K562 (cell line): ENCODE results near the gene VPS13C. TPM values are rescaled to one million over a fixed set of nuclear protein-coding genes. Genes with fewer than 3 reads are reported as not detected.

Experiments used
- C11orf30 ChIP-seq: fragments of 450-650 bp; IDR thresholded peaks from 2 replicates; pipeline ENCODE4 v1.6.1; 2016; ENCODE audit warnings: low read depth, mild to moderate bottlenecking
- CHD2 ChIP-seq: IDR thresholded peaks from 2 replicates; pipeline ENCODE4 v1.6.1; 2011; ENCODE audit warnings: low read depth, low read length
- CHD4 ChIP-seq: fragments of 200-600 bp; sonication (generic); IDR thresholded peaks from 3 replicates; pipeline ENCODE4 v1.6.1; 2012; ENCODE audit warnings: low read depth, mild to moderate bottlenecking, mixed read lengths, low read length, inconsistent platforms; ENCODE audit not compliant: insufficient read depth, insufficient replicate concordance, poor library complexity, severe bottlenecking
- E2F3 ChIP-seq: fragments of 250-450 bp; sonication (Bioruptor Pico); IDR thresholded peaks from 2 replicates; pipeline ENCODE4 v1.4.0; 2020; ENCODE audit warnings: mild to moderate bottlenecking
- FIP1L1 ChIP-seq: fragments of 200-400 bp; formaldehyde crosslinking; IDR thresholded peaks from 2 replicates; pipeline ENCODE4 v1.6.1; 2018; ENCODE audit warnings: mild to moderate bottlenecking, low read depth, low read length; ENCODE audit not compliant: poor library complexity, severe bottlenecking
- FOXK1 ChIP-seq: sonication (generic); formaldehyde crosslinking; IDR thresholded peaks from 2 replicates; pipeline ENCODE4 v1.8.0; 2022; ENCODE audit warnings: missing genetic modification reagents, mild to moderate bottlenecking, borderline replicate concordance
- HCFC1 ChIP-seq: IDR thresholded peaks from 2 replicates; pipeline ENCODE4 v1.6.1; 2012; ENCODE audit warnings: low read depth, low read length, improper control_type of control experiment
- JUN ChIP-seq, 2 experiments: sonication (generic) in 1 of 2; formaldehyde crosslinking in 1 of 2; IDR thresholded peaks; 2 replicates each; pipeline versions ENCODE4 v1.6.1 to v1.8.0; 2012 to 2022; ENCODE audit warnings: borderline replicate concordance in 2 of 2, mild to moderate bottlenecking in 2 of 2, improper control_type of control experiment in 1 of 2, low read depth in 1 of 2, low read length in 1 of 2, missing genetic modification reagents in 1 of 2
- MAFF ChIP-seq: IDR thresholded peaks from 2 replicates; pipeline ENCODE4 v1.6.1; 2012; ENCODE audit warnings: low read length, improper control_type of control experiment
- MAFG ChIP-seq: fragments of 450-650 bp; conservative IDR thresholded peaks from 2 replicates; pipeline ENCODE4 v1.6.1; 2016; ENCODE audit warnings: missing genetic modification characterization, missing compliant biosample characterization
- MAFK ChIP-seq: IDR thresholded peaks from 2 replicates; pipeline ENCODE4 v1.6.1; 2011; ENCODE audit warnings: low read length, improper control_type of control experiment
- NFYB ChIP-seq: IDR thresholded peaks from 2 replicates; pipeline ENCODE4 v1.6.1; 2011; ENCODE audit warnings: mild to moderate bottlenecking, moderate library complexity; ENCODE audit not compliant: insufficient read length; ENCODE audit errors: extremely low read depth
- SMC3 ChIP-seq: conservative IDR thresholded peaks from 2 replicates; pipeline ENCODE4 v1.6.1; 2011; ENCODE audit warnings: low read depth, low read length, improper control_type of control experiment; ENCODE audit not compliant: insufficient read depth
- ZBTB7A ChIP-seq: IDR thresholded peaks from 2 replicates; pipeline ENCODE4 v1.6.1; 2011; ENCODE audit warnings: low read depth, mild to moderate bottlenecking, low read length, moderate library complexity, borderline replicate concordance; ENCODE audit not compliant: control insufficient read depth
- ZNF707 ChIP-seq: fragments of 250-450 bp; sonication (Bioruptor Pico); conservative IDR thresholded peaks from 2 replicates; pipeline ENCODE4 v1.8.0; 2022; ENCODE audit warnings: inconsistent platforms, mild to moderate bottlenecking, moderate library complexity
- ZSCAN32 ChIP-seq: fragments of 450-650 bp; formaldehyde crosslinking; IDR thresholded peaks from 2 replicates; pipeline ENCODE4 v1.4.0; 2020; ENCODE audit warnings: mild to moderate bottlenecking, moderate library complexity
- polyA plus RNA-seq, 8 experiments: library from polyadenylated mRNA; depleted of rRNA in 4 of 8; stranded (reverse) in 5 of 8; unstranded in 3 of 8; fragments of >200 nt; fragmentation: Nextera tagmentation in 2 of 8; fragmentation: Illumina TruSeq in 1 of 8; extraction: Ambion mirVana in 2 of 8; extraction: Trizol in 1 of 8; gene quantifications; 2 replicates each; pipeline versions ENCODE4 v1.2.1 to v1.2.3, GENCODE V29; 2011 to 2014; ENCODE audit warnings: inconsistent platforms in 1 of 8, missing spikeins in 1 of 8
- total RNA-seq, 7 experiments: library from RNA; depleted of rRNA in 6 of 7; stranded (reverse); fragments of >200 nt in 6 of 7; fragmentation: Illumina TruSeq in 2 of 7; extraction: Trizol in 2 of 7; gene quantifications; 2 replicates each; pipeline versions ENCODE4 v1.2.1 to v1.2.3, GENCODE V29; 2011 to 2021; ENCODE audit warnings: low replicate concordance in 1 of 7
- TF ChIP-seq, protein P1 (sequence below): fragments of 450-650 bp; formaldehyde crosslinking; IDR thresholded peaks from 2 replicates; pipeline ENCODE4 v1.4.0; 2022; ENCODE audit warnings: missing genetic modification characterization
- TF ChIP-seq, protein P2 (sequence below): sonication (generic); formaldehyde crosslinking; IDR thresholded peaks from 2 replicates; pipeline ENCODE4 v1.4.0; 2020; ENCODE audit warnings: mild to moderate bottlenecking, missing genetic modification reagents

Gene VPS13C
- total and polyA plus RNA-seq, 9 of the 15 experiments (the other 6 are each of a cell fraction or from before 2014, with no cell fraction given): 5.2 to 32.3 (median 15.7) TPM

DNA sequence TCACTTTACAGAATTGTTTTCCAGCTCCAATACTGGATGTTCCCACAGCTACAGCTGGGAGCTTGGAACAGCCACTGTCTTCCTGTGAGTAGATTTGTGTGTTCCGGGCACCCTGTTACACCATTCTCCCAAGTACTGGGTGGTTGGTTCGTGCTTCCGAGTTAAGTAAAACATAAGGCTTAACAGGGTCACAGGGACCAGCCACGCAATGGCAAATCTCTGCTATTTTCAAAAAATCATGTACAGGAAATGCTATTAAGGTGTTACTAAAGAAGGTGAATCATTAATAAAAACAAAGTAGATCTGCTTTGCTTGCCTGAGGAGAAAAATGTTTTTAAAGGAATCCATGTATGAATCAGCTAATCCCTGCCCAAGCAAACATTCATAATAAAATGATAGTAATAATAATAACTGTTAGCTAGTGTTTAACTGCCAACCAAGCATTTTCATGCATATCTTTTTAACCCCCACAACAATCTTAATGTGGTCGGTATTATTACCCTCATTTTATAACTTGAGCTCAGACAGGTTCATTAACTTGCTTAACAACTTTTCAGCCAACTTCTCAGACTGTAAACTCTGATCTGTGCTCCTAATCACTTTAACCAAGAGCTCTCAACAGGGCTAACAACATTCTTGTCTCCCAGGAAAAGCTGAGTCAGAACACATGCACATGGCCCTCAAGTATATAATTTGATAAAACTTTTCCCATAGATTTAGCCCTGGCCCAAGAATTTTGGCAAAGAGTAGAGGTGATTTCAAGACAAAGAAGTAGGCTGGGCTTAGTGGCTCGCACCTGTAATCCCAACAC lies 3.8 kb upstream of the VPS13C start (continued):
- TF ChIP-seq FIP1L1: no peak
- no peak for TF ChIP-seq NFYB
- TF ChIP-seq CHD4: no peak
- peak; percentile 56 for TF ChIP-seq C11orf30
- 0 out of 2 replicates have a peak, but pooled peaks have one; percentile 43 for TF ChIP-seq MAFG
- TF ChIP-seq E2F3 (CRISPR knock-in tag): no peak
- TF ChIP-seq ZNF707 (CRISPR knock-in tag): no peak
- TF ChIP-seq ZBTB7A: no peak
- no peak for TF ChIP-seq FOXK1 (CRISPR knock-in tag)
- TF ChIP-seq, protein P1, sequence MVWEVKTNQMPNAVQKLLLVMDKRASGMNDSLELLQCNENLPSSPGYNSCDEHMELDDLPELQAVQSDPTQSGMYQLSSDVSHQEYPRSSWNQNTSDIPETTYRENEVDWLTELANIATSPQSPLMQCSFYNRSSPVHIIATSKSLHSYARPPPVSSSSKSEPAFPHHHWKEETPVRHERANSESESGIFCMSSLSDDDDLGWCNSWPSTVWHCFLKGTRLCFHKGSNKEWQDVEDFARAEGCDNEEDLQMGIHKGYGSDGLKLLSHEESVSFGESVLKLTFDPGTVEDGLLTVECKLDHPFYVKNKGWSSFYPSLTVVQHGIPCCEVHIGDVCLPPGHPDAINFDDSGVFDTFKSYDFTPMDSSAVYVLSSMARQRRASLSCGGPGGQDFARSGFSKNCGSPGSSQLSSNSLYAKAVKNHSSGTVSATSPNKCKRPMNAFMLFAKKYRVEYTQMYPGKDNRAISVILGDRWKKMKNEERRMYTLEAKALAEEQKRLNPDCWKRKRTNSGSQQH (CRISPR knock-in tag): no peak
- TF ChIP-seq MAFK: peak; percentile 36; the same call in 1 of the 2 replicates
- no peak for TF ChIP-seq ZSCAN32 (CRISPR knock-in tag)
- TF ChIP-seq JUN (IDR thresholded peaks at IDR 0.05; ENCODE audit: borderline replicate concordance, low read depth, low read length): no peak
- no peak for TF ChIP-seq JUN (CRISPR knock-in tag; IDR thresholded peaks at IDR 0.05; ENCODE audit: borderline replicate concordance)
- no peak for TF ChIP-seq SMC3
- peak; percentile 2; the same call in 1 of the 2 replicates for TF ChIP-seq MAFF
- TF ChIP-seq HCFC1: no peak
- TF ChIP-seq CHD2: no peak
- TF ChIP-seq, protein P2, sequence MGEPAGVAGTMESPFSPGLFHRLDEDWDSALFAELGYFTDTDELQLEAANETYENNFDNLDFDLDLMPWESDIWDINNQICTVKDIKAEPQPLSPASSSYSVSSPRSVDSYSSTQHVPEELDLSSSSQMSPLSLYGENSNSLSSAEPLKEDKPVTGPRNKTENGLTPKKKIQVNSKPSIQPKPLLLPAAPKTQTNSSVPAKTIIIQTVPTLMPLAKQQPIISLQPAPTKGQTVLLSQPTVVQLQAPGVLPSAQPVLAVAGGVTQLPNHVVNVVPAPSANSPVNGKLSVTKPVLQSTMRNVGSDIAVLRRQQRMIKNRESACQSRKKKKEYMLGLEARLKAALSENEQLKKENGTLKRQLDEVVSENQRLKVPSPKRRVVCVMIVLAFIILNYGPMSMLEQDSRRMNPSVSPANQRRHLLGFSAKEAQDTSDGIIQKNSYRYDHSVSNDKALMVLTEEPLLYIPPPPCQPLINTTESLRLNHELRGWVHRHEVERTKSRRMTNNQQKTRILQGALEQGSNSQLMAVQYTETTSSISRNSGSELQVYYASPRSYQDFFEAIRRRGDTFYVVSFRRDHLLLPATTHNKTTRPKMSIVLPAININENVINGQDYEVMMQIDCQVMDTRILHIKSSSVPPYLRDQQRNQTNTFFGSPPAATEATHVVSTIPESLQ (CRISPR knock-in tag): no peak
